ENCODE measurements around the gene CD247.

- no peak for TF ChIP-seq CTCF (IDR thresholded peaks at IDR 0.05)
- no peak for TF ChIP-seq POLR2A (IDR thresholded peaks at IDR 0.05)
- TF ChIP-seq POLR2AphosphoS5 (IDR thresholded peaks at IDR 0.05; ENCODE audit: insufficient read depth in 1 of 2, low read depth in 1 of 2), result no peak
Observed at GRCh38 chr1:167426716-167427115, 91.6 kb downstream of the CD247 start.

Measured in vagina (tissue), 2 donors.